Fibroblast of peridontal ligament (primary cell): ENCODE measurements around the gene MEDAG.

Source experiments
- DNase-seq: peaks from one replicate; pipeline ENCODE4 v3.0.0-alpha.2; 2010; ENCODE audit errors: extremely low read depth

Gene MEDAG

DNA sequence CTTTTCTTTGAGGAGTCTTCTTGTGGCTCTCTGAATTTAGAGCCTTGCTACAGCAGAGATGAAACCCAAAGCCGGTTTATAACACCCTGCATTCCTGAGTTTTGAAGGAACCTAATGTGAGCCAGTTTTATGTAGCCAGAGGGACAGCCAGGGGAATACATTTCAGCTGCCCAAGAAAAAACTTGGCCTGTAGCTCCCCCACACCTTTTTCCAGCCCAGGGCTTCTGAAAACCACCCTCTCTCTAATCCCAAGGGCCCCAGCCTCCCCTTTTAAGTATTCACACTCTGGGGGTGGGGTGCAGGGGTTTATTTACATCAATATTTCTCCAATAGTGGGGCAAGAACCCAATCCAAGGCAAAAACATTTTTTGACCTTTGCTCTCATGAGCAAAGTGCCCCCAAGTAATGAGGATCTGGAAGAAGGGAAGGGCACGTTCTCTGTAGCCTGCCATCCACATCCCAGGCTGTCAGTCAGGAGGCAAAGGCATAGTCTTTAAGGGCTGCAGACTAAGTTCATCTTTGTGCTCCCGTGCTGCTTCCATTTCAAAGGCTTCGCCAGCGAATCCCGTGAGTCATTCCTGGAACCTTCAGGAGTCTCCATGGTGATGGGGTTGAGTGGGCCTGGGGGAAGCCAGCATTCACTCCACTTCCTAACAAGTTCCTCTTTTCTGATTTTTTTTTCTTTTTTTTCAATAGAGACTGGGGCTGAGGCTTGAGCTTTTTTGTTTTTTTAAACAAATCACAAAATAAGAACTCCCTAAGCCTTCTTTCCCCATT lies 33.2 kb upstream of the MEDAG start:
- DNase-seq = peak; percentile 93

DNA sequence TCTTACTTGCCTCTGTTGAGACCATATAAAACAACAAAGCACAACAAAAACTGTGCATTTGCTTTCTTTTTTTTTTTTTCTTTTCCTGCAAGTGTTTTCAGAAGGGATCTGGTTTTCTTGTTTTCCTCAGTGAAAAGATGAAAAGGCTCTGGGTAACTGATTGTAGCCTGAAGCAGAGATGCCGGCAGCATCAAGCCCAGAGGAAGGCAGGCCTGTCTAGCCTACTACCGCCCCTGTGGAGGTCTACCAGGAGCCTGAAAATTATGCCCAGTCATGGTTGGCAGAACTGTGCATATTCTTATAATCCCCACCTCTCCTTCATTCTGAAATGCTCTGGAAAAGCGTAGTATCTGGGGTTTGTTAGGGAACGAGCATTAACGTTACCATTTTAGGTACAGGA lies 32.6 kb upstream of the MEDAG start:
- peak; percentile 42 for DNase-seq

DNA sequence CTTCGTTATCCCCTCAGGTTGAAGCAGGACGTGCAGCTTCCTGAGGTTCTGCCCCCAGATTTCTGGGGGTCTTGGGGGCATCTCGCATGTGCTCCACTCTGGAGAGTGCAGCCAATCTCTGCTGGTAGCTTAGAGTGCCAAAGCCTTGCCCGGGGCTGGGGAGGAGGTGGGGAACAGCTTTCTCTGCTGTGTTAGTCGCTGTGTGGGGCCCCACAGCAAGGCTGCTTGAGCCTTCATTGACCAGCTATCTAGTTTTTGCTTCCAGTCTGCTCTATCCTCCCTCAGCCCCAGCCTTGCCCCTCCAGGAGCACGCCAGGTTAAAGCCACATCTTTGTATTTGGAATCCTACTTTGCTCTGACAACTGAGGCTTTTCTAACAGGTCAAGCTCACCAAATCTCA lies 32.0 kb upstream of the MEDAG start:
- DNase-seq = no peak

DNA sequence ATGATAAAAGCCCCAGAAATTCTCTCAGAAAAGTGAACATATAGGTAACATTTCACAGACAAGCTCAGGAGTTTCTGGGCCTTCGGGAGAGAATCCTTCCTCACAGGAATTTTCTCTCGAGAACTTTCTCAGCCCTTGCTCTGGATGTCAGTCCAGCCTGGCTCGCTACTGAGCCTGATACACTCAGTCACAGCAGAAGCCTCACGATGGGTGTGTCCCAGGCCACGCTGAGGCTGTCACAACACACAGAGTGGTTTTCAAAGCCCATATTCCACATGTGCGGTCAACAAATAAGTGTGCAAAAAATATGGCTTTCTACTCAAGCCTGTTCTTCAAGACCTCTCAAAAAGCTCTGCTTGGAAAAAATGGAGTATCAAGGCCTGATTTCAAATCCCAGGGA lies 31.5 kb upstream of the MEDAG start:
- no peak for DNase-seq

DNA sequence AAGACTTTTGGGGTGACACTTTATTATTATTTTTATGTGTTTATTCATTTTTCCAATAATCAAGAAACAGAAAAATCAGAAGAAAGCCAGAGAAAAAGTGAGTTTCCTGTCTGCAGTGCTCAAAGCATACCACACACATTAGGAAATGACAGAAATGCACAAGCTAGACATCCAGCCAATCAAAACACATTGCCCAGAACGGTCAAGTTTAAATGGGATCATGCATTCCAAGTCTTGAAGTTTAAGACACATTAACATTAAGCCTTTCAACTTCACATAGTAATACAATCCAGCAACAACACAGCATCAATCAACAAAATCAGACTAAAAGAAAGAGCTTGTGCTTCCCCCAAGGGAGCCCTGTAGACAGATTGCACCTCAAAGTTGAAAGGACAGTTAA lies 28.7 kb upstream of the MEDAG start:
- peak; percentile 85 for DNase-seq

DNA sequence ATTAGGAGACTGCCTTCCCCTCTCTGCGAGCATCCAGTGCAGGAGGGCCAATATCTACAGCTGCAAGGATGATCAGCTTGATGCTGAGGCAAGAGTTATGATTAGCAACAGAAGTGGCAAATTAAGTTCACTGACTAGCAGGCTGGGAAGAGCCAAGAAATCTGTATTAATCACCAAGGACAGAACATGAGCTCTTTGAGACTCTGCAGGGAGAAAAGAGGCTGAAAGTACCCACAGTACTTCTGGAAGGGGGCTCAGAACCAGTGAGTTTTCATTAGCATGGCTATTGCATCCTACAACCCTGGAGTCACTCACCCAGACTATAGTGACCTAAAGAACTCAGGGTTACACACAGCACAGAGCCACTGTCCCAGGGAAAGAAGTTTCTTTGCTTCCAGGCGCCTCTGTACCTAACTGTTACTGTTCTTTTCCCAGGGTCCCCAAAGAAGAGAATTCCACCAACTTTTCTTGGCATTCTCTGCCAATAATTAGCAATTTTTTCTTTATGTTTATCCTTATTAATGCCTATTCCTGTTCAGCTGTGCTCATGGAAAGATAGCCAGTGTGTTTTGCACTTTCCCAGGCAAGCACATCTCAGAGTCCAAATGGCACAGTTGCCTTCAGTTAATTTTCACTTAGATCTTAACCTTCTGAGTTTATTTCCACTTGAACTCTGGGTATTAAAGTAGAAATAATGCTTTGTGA lies 25.8 kb upstream of the MEDAG start:
- peak; percentile 86 for DNase-seq

DNA sequence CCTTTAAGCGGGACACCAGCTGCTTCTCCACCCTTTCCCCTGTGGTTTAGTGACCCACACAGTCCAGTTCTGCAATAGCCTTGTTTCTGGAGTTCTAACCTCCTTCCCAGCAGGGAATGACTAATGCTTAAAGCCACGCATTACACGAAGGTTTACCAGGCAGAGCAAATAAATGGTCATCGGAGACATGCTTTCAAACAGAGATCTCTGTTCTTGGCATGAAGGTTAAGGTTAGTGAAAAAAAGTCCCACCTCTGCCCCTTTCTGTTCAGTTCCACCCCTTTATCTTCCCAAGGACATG lies 25.3 kb upstream of the MEDAG start:
- peak; percentile 96 for DNase-seq

DNA sequence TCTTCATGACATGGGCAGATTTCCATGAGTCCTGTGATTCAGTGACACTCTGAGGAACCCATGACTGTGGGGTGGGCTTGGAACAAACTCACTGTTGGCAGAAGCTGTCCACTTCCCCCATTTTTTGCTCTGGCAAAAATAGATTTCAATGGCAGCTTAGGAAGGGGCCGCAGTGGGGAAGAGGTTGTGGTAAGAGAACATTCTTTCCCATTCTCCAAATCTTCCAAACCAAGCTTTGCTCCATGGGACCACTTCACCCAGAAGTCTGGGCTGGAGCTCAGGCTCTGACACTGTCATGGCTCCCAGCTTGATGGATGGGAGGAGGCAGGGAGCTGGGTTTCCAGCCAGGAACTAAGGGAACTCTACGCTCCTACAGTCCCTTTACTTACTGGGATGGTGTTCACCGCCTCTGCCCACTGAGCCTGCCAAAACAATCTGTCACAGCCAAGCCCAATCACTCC lies 24.9 kb upstream of the MEDAG start:
- no peak for DNase-seq

DNA sequence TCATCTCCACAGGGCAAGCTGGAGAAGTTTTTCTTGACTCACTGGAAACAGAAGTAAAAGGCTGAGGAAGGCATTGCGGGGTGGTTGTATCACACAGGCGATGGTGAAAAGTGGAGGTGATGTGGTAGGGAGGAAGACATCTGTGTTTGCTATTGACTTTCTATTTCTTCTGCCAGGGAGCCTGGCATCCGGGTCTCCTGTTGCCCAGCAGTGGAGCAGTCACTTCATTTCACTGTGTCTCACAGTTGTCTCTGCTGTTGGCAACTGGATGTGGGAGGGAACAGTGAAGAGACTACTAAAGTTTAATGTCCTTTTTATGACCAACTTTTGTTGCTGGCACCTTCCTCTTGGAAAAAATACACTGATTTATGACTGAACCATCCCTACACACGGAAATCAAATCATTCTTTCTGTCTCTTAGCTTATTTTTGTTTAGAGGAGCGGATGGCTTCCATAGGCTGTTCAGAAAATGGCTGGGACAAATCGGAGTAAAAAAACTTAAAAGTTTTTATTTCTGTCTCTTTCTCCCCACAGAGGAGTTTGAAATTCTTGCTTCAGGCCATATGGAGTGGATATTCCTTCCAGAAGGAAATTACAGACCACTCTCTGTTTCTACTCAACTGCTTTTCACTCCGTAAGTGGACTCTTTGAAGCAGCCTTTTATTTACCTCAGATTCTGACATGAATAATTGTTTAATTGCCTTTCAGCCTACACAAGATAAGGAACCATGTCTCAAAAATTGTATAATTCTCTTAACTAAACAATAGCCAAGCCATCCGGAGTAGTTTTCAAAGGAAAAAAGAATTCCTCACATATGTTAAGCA lies 23.8 kb upstream of the MEDAG start:
- no peak for DNase-seq

DNA sequence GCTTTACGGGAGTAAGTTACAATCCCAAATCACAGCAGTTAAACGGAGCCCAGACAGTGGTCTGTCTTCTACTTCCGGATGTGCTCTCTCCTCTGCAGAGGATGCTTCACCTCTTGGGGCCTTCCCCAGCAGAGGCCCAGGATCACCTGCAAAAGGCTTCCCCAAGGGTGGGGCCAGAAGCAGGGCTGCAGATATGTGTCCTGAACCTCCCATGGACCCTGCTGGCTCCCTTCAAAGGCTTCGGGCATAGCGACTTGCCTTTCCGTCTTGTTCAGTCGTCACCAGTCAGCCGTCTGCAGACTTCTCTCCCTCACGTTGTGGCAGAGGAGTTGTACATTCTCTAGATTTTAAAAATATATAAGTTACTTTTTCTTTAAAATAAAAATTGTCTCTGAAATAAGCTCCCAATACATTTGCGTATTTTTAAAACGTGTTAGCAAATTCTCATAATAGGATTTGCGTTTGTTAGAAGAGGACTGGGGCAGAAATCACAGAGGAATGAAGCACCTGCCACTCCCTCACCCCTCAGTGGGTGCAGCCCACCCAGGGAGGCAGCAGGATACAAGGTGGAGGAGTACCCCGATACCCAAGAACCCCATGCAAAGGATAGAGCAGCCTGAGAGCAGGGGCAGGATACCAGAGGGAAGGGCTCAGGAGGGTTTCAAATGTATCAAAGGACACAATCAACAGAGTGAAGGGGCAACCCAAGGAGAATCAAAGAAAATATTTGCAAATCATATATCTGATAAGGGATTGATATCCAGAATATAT lies 22.9 kb upstream of the MEDAG start:
- DNase-seq = no peak

DNA sequence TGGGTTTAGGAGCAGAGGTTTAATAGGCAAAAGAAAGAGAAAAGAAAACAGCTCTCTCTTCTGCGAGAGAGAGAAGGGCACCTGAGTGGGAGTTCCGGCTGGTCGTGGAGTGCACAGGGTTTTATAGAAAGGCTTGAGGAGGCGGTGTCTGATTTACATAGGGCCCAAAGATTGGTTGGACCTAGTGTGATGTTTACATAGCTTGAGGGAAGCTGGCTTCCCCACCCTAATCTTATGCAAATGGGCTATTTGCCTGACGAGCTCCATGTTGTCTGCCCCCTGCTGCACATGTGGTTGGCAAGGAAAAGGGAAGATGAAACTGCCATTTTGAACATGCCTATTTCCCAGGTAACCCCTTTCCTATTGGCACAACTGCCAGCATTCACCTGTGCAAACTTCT lies 21.5 kb upstream of the MEDAG start:
- no peak for DNase-seq

DNA sequence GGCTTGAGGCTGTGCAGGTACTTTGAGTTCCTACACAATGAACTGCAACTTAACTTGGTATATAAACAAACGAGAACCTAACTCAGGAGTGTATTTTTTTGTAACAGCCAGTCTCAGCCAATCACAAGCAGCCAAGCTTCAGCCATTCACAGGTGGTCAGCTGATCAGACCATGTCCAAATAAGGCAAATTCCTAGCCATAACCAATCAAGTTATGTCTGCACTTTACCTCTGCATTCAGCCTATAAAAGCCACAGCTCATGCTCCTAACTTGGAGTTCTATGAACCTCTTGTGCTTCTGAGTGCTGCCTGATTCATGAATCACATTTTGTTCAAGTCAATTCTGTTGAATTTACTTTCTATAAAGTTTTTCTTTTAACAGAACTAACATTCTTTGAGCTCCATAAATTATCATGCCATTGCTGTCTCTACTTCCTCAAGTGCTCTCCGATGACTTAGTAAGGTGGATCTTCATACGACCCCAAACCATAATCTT lies 16.8 kb upstream of the MEDAG start:
- no peak for DNase-seq

DNA sequence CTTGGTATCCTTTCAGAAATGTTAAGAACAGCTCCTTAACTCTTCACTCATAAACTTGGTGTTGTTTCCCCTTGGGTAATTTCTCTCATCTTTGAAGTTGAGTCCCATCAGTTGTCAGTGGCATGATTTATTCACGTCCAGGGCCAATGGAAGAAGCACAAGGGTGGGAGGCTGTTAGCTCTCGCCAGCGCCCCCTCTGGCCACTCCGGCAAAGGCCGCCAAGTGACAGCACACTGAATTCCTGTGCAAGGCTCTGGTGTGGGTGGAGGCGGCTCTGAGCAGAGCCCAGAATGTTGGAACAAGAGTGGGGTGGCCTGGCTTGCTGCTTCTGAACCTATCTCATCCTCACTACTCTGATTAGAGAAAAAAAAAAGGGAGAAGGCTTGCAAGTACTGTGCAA lies 13.1 kb upstream of the MEDAG start:
- no peak for DNase-seq

DNA sequence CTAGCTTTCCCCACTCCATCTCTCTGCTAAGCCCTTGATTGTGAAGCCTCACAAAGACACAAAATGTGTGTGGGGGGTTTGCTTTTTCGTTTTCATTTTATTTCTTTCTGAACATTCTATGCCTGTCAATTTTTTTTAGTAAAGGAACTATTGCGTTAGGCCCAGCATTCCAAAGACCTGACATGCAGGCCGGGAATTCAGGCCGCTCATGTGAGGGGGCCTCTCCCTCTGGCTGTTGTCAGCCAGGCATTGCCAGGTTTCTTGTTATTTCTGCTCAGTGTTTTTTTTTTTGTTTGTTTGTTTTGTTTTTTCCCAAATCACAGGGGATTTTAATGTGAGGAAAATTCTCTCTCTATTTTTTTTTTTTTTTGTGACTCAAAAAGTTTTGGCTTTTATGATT lies 10.3 kb upstream of the MEDAG start:
- peak; percentile 92 for DNase-seq

DNA sequence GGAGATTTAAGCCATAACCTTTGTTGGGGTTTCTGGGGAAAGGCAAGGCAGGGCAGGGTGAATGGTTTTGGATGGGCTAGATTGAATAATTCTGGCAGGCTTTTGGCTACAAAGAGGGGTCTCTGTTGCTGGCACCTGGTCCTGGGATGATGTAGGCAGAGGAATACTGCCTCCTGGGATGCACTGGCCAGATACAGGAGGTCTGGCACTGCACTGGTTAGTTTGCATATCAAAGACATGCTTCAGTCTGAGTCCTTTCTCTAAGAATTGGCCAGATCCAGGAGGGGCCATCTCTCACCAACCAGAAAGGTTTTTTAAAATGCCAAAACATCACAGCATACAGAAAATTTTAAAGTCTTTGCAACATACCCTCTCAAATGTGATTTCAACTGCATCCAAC lies 8.0 kb upstream of the MEDAG start:
- no peak for DNase-seq

DNA sequence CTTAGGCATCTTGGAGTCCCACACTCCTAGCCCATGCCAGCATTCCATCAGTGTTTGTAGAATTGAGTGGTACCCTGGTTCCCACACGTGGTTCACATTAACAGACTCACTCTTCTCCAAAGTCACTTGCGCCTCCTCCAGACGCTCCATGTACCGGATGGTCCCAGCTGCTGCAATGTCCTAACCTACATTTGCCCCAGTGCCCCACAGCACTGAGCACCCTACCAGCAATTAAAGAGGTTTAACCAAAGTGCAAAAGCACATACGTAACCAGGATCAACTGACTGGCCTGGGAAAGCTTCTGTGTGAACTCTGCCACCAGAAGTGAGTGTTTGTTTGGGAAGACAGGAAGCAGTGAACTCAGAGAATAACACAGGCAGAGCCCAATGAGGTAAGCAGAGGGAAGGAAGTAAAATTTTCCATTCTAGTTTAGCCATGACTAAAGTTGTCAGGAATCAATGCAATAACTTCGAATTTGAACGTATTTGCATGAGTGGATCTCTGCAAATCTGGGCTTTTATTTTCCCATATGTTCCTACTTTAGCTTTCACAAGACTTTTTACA lies 7.3 kb upstream of the MEDAG start:
- peak; percentile 98 for DNase-seq

DNA sequence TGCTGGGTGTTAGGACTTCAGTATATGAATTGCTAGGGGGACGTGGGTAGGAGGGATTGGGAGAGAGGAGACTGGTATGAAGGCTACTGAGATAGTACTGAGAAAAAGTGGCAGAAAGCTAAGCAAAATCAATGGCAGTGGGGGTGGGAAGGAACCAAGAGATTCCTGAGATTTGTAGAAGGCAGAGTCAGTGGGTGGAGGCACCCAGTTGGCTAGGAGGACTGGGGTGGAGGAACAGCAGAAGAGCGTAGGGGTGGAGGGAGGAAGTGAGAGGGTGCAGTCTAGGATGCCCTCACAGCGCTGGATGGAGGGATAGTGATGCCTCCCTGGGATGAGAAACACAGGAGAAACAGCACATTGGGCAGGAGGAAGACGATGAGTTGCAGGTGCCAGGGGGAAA lies 5.6 kb upstream of the MEDAG start:
- DNase-seq = no peak

DNA sequence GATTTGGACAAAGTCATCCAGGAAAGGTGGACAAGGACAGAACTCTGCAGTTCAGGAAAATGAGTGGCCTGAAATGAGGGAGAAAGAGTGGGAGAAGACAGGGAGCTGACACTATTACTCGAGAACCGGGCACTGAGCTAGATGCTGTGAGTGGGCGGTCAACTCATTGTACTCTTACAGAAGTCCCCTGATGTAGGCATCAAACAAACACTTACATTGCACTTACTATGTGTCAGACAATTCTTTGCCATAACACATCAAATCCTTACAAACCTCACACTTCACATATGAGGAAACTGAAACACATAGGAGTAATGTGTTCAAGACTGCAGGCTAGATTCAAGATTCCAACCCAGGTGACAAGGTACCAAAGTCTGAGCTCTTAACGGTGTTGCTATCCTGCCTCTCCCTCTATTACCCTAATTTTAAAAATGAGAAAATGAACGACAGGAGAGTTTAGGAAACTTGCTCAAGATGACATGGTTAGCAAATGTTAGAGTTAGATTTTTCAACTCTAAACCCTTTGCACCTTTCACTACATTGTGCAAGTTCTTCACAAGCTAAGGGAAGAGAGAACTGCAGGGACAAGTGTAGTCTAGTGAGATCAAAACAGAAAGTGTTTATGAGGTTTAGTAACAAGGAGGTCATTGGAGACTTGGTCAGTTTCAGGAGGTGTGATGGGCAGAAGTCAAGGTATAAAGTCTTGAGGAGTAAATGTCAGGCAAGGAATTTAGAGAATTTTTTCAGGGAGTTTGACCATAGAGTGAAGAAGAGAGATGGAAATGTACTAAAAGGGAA lies 4.9 kb upstream of the MEDAG start:
- DNase-seq = no peak

DNA sequence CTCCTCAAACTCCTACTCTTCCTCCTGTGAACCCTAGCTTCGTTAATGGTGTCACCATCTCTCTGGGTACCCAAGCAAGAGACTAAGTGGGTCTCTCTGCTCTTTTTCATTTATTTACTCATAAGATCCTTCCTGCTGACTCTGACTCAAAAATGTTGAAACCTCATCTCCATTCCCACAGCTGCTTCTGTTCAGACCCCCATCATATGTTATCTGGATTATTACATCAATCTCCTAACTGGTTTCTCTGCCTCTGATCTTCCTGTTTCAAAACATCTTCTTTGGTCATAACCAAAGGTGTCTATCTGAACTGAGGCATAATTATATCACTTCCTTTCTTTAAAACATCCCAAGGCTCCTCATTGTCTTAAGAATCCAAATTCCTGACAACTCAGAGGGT lies 2.0 kb upstream of the MEDAG start:
- DNase-seq = no peak

DNA sequence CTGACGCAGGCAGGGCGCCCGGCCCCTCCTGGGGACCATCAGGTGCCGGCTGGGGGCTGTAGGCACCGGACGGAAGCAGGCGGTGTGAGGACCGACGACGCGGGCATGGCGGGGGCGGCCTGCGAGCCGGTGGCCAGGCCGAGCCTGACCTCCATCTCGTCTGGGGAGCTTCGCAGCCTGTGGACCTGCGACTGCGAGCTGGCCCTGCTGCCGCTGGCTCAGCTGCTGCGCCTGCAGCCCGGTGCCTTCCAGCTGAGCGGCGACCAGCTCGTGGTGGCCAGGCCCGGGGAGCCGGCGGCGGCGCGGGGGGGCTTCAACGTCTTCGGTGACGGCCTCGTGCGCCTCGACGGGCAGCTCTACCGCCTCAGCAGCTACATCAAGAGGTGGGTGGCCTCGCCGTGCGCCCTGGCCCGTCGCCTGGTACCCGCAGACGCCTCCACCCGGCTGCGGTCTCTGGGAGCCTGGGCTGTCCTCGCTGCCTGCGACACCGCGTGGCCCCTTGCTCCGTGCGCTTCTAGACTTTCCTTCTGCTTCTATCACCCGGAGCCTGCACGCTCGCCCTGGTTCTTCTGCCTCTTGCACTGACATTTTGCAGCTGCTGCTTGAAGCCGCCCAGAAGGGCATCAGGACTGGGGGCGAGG lies 460 bp downstream of the MEDAG start:
- DNase-seq = no peak
